Effector CD4-positive, alpha-beta T cell (primary cell): ENCODE results near the gene CNTROB.

Experiments
- DNase-seq: peaks from one replicate; pipeline ENCODE4 v3.0.0-alpha.2; 2020
- total RNA-seq: gene quantifications from one replicate; lab custom pipeline; 2026; lab: John Stamatoyannopoulos, UW

CNTROB gene, protein sequence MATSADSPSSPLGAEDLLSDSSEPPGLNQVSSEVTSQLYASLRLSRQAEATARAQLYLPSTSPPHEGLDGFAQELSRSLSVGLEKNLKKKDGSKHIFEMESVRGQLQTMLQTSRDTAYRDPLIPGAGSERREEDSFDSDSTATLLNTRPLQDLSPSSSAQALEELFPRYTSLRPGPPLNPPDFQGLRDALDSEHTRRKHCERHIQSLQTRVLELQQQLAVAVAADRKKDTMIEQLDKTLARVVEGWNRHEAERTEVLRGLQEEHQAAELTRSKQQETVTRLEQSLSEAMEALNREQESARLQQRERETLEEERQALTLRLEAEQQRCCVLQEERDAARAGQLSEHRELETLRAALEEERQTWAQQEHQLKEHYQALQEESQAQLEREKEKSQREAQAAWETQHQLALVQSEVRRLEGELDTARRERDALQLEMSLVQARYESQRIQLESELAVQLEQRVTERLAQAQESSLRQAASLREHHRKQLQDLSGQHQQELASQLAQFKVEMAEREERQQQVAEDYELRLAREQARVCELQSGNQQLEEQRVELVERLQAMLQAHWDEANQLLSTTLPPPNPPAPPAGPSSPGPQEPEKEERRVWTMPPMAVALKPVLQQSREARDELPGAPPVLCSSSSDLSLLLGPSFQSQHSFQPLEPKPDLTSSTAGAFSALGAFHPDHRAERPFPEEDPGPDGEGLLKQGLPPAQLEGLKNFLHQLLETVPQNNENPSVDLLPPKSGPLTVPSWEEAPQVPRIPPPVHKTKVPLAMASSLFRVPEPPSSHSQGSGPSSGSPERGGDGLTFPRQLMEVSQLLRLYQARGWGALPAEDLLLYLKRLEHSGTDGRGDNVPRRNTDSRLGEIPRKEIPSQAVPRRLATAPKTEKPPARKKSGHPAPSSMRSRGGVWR
- total RNA-seq, result 50.3 reads per million, percentile 68 among the genes with 10 or more reads in this experiment

DNA sequence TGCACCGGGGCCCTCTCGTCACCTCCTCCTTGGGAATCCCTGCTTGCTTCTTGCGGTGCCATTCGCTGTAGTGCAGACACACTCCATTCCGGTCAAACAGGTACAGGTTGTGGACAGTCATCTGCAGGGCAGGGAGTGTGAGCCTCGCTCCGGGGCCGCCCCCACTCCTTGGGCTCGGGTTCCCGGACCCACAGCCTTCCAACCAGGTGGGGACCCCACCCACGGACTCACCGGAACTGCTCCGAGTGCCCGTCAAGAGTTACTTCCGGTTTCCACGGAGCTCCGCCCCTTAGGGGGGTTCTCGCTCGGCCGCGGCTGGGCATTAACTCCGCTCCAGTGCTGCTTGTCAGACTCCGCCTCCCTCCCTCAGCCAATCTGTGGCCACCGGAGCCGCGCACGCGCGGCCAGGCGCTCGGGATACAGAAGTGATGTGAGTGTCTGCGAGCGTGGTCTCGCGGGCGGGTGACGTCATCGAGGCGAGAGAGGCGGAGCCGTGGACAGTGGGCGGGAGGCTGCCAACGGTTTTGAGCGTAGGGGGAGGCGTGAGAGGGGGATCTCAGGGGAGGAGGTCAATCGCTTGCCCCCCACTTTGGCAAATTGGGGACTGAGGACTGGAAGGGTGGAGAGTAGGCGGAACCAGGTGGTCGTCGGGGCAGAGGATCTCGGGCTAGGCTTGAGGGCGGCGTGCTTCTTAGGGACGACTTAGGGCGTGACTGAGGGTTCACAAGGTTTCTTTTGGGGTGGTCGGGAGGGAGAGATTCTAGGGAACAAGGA, at the start of gene CNTROB, which contains the start of gene TRAPPC1:
Gene CNTROB (plus strand): TSS at position 498 of the 774 bp plus-strand sequence. CDS start 874 bp downstream, outside the sequence.
Gene TRAPPC1 (minus strand): TSS at position 238 of the 774 bp plus-strand sequence. CDS start 117 bp downstream, at position 121.
- DNase-seq, result peak; percentile 99

DNA sequence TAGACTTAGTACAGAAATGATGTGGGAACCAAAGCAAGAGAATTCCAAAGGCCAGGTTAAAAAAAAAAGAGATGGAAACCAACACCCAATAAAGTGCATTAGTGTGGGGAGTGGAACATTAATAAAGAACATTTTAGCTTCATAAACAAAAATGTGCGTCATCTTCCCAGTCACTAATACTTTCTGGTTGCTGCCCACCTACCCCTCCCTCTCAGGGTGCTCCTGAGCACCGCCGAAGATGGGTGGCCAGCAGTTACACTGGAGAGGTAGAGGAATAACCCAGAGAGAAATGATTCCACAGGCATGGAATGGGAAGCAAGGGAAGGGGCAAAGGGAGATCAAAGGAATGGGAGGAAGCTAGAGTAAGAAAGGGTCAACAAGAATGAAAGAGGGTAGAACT, 49.4 kb upstream of the CNTROB start:
- DNase-seq, result no peak

DNA sequence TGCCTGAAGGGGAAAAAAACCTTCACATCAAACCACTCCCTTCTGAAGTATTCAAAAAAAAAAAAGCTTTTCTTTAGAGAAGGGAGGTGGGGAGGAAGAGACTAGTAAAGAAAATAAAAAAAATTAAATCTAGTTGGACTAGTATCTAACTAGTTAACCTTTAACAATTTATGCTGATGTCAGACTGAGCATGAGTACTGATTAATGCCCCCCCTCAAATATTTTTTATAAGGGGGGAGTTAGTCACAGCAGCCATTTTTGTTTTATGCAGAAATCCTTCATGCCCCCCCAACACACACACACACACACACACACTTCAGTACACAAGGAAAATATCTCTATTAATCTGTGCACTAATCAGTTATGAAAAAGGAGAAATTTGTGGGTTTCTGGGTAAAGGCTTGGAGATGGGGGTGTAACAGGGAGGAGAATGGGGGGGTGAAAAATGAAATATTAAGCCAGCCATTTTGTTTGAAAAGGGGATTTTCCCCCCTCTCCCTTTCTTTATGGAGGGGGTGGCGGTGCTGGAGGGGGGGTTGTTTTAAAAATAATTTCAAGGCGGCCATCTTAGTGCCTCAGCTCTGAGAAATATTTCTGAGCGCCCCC, 48.1 kb upstream of the CNTROB start:
- DNase-seq, result peak; percentile 34

DNA sequence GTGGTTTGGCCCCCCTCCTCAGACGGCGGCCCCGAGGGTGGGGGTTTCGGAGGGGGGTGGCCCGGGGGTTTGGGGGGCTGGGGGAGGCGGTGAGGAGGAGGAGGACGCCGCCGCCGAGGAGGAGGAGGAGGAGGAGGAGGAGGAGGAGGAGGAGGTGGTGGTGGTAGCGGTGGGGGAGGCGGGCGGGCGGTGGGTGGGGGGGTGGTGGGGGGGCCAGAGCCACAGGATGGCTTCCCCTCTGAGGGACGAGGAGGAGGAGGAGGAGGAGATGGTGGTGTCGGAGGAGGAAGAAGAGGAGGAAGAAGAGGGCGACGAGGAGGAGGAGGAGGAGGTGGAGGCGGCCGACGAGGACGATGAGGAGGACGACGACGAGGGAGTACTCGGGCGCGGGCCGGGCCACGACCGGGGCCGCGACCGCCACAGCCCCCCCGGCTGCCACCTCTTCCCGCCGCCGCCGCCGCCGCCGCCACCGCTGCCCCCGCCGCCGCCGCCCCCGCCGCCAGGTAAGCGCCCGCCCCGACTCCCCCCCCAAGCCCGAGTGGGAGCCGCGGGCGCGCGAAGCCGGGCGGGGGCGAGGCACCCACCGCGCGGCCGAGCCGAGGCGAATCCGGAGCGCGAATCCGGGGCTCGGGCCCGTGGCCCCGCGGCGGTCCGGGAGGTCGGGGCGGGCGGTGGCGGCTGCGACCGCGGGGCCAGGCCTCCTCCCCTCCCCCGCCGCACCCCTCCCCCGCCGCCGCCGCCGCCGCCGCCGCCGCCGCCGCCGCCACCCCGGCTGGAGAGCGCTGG, 47.2 kb upstream of the CNTROB start:
- DNase-seq, result peak; percentile 24

DNA sequence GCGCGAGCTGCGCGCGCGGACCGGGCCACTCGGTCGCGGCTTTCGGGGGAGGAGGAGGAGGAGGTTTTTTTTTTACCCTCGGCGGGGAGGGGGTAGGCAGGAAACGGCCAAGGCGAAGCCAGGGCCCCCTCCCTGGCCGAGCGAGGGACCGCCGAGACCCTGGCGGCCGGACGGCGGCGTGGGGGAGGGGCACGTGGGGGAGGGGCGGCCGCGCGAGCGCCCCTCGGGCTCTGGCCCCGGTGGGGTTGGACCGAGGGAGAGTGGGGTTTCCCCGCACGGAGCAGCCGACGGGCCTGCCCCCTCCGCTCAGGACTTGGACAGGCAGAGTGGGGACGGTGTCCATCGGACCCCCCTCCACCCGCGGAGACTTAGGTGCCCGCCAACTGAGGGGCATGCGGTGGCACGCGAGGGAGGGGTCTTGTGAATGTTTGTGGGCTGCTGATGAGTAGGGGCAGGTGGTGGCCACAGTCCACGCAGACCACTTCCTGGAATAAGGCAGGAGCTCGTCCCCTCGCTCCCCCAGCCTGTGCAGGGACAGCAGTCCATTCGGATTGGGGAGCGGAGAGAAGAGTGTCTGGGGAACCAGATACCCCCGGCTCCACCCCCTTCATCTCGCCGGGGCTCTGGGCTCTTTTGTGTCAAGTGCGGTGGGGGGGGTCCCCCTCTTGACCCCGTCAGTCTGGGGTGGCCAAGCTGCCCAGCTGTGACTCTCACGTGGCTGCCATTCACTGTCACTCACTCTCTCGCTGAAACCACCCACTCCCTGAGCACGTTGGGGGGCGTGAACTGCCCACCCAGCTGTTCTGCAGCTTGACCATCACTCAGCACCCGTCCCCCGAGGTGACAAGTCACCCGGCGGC, 46.4 kb upstream of the CNTROB start:
- peak; percentile 25 for DNase-seq

DNA sequence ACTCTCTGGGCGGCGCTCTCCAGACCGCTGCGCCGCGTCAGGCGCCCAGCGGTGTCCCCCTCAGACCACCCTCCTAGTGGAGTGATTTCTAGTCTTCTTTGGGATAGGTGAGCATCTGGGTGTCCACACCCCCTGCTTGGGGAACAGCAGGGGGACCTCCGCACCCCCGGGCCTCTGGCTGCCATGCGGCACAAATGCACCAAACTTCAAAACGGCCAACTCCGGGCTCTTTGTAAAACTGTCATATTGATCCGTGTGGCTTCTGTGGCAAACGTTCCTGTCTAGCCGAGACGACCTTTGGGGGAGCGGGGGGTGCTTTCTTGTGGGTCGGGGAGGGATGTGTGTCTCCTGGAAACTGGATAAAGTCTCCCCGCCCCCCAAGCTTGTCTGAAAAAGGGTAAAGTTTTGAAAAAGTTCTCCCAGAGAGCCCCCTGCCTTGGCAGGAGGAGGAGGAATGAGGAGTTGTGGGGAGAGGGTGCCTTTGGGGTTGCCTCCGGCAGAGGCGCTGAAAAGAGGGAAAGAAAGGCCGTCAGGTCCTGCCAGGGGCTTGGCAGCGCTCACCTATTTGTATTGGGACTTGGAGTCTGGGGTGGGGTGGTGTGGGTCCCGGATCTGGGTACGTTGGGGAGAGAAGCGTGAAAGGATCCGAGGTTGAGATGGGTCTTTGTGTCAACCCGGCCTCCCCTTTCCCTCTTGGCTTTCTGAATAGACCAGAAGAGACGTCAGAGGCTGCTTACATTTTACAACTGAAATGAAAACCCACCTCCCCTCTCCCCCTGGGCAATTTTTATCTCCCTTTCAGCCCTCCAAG, 45.6 kb upstream of the CNTROB start:
- peak; percentile 63 for DNase-seq

DNA sequence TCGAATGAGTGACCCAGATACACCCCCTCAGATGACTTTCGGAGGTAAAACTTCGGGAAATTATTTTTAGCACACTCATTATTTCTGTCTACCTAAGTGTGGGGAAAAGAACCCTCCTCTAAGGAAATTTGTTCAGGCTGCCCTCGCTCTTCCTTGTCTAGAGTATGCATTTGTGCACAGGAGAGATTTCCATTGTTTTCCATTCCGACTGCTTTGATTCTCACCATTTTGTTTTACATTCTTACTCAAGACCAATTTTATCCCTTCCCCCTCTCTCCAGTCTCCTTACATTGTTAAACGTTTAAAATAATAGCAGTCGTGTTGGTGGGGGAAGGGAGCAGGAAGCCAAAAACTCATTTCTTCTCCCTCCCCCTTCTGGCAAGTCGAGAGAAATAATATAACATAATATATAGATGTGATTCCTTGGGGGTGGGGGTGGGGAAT, 44.9 kb upstream of the CNTROB start:
- no peak for DNase-seq

DNA sequence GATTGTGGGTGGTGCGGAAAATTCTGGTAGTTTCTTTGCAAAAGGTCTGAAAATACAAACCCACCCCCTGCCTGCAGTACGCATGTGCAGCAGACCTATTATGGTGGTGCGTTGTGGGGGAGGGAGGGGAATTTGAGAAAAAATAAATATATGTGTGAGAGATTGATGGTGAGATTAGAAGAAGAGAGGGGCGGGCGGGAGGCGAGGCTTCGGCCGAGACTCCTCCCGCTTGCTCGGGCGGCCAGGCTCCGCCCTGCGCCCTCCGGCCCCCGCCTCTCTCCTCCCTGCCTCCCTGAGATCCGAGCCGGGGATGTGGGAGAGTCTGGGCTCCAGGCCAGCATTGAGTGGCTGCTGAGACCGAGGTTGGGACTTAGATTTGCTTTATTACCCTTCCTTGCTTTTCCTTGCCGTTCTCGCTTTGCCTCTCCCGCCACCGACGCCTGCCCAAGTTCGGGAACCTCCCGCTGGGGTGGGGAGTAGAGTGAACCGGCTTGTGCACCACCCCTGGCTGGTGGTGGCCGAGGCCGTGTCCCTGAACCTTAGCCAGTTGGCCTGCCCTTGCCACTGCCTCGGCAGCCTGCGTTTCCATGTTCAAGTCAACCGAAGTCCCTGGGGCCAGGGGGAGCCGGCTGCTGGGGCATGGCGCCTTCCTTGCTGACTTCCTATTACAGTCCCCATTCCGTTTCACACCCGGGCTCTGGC, 44.4 kb upstream of the CNTROB start:
- peak; percentile 82 for DNase-seq

DNA sequence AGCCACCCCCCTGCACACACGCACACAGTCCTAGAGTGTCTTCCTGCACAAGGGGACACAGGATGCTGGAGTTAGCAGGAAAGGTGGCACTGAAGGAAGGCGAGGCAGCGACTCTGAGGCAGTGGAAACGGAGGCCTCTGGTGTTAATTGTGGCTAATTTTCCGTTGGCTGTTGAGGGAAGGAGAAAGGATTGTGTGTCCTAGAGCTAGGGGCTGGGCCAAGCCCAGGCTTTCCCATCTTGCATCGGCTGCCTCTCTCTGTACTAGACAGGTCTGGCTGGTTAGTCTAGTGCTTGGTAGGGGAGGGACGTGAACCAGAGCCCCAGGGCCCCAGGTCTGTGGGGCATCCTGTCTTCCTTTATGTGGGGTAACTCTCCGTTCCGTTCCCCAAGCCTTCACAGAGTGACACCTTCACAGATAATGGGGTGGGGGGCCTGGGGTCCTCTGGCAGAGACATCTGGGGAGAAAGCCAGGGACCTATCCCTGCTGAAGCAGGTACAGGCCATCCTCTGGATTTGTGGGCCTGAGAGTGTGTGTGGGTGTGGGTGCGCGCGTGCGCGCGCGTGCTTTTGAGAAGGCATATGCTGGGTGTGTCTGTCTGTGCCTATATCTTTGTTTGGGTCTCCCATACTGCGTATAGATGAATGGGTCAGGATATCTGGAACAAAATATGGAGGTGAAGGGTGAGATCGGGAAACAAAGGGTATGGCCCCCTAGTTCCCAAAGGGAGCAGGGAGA, 43.7 kb upstream of the CNTROB start, which contains the start of gene CHD3:
Gene CHD3 (plus strand): TSS at position 606 of the 737 bp plus-strand sequence. CDS start 212 bp downstream, outside the sequence.
- peak; percentile 16 for DNase-seq

DNA sequence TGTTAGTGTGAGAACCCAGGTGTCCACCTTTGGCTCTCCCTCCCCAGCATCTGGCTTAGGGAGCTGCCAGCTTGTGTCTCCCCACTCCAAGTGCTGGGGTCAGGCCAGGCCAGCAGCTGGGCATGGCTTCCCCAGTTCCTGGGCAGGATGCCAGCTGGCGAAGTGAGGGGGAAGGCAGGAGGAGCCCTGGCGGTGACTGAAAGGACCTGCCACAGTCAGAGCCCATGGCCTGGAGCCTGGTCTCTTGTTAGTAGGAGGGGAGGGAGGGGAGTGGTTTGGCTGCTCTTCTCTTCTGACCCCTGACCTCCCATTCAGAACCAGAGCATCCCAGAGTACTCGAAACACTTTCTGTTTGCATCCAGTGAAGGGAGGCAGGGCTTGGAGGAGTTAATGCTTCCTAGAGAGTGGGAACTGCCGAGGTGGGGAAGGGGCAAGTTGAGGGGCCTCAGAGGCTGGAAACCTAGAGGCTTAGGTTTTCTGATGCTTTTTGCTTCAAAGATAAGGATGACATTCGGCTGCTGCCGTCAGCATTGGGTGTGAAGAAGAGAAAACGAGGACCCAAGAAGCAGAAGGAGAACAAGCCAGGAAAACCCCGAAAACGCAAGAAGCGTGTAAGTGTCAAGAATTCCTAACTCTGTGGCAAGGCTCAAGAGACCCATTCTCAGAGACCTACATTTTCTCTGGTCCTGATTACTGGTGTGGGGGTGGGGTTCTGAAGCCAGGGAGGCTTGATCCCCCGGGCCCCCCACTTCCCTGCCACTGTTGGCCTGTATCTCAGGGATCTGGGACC, 42.6 kb upstream of the CNTROB start:
- no peak for DNase-seq

DNA sequence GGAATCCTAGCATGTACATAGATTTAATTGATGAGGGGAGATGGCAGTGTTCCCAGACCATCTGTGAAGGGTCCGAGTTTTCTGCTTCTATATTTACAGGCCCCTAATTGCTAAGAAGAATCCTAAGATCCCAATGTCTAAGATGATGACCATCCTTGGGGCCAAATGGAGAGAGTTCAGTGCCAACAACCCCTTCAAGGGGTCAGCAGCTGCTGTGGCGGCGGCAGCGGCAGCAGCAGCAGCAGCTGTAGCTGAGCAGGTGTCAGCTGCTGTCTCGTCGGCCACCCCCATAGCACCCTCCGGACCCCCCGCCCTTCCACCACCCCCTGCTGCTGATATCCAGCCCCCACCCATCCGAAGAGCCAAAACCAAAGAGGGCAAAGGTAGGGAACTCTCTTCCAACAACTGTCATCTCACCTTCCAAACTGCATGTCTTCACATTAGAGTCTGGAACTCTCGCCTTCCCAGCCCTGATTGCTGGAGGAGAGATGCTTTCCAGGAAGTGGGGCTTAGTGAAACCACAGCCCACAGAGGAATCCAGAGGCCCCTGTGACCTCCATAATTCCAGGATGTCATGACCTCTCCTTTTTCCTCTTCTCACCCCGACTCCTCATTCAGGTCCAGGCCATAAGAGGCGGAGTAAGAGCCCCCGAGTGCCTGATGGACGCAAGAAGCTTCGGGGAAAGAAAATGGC, 38.7 kb upstream of the CNTROB start:
- DNase-seq, result no peak

DNA sequence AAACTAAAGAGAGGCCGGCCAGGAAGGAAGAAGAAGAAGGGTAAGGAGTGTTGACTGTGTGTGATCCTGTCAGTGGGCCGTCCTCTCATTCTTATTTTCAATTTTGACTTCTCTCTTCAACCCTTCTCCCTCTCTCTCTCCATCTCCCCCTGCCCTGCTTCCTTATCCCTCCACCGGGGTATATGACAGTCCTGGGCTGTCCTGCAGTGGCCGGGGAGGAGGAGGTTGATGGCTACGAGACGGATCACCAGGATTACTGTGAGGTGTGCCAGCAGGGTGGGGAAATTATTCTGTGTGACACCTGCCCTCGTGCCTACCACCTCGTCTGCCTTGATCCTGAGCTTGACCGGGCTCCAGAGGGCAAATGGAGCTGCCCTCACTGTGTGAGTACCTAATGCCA, 37.8 kb upstream of the CNTROB start:
- DNase-seq, result no peak

DNA sequence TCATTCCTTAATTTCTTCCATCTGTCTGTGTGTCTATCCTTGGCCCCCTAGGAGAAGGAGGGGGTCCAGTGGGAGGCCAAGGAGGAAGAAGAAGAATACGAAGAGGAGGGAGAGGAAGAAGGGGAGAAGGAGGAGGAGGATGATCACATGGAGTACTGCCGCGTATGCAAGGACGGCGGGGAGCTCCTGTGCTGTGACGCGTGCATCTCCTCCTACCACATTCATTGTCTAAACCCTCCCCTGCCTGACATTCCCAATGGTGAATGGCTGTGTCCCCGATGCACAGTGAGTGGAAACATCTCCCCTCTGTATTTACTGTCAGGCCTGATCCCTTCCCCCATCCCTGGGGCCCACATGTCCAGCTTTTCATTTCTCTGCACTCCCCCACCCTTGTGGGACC, 37.1 kb upstream of the CNTROB start:
- DNase-seq, result no peak

DNA sequence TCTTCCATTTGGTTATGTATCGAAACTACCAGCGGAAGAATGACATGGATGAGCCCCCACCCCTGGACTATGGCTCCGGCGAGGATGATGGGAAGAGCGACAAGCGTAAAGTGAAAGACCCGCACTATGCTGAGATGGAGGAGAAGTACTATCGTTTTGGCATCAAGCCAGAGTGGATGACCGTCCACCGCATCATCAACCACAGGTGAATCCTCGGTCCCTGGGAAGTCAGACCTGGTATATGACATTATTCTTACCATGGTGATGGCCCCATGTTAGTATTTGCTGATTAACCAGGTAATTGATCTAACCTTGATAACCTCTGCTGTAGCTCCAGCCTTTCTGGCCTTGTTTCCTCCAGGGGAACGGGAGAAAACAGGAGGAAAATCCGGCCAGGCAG, 34.9 kb upstream of the CNTROB start:
- DNase-seq, result no peak

DNA sequence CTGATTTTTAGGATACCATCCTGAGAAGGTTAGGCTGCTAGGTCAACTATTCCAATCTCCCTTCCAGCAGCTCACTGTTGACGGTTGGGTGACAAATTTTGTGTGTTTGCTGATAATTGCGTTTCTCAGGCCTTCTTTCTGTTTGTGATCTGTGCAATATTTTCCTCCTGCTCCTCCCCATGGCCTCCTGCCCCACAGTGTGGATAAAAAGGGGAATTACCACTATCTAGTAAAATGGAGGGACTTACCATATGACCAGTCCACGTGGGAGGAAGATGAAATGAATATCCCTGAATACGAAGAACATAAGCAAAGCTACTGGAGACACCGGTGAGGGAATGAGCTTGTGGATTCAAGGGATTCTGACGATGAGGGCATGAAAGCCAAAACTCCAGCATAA, 34.2 kb upstream of the CNTROB start:
- no peak for DNase-seq
